ENCODE data around the gene CRIP1. TPM values are rescaled to one million over a fixed set of nuclear protein-coding genes. Genes with fewer than 3 reads are reported as not detected.

Gene CRIP1
- total RNA-seq, 2 donors from 2014 or later: 97.1 to 220 TPM

DNA sequence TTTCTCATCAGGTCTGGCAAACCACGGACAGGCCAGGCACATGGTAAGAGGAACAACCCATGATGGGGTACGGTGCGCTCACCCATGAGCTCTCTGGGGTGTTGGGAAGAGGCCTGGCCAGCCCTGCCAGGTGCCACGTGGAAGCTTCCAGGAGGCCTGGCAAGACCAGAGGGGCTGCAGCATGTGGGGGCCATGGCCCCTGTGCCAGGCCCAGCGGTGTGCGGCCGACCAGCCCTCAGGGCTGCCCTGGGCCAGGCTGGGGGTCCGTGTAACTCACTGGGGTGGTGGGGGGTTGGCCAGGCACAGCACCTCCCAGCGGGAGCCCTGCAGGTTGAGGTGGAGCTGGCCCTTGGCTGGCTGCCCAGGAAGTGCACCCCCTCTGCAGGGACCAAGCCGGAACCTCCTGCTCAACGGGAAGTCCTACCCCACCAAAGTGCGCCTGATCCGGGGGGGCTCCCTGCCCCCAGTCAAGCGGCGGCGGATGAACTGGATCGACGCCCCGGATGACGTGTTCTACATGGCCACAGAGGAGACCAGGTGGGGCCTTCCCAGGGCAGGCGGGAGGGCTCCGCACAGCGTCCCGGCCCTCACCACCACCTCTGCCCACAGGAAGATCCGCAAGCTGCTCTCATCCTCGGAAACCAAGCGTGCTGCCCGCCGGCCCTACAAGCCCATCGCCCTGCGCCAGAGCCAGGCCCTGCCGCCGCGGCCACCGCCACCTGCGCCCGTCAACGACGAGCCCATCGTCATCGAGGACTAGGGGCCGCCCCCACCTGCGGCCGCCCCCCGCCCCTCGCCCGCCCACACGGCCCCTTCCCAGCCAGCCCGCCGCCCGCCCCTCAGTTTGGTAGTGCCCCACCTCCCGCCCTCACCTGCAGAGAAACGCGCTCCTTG, 17.0 kb upstream of the CRIP1 start:
- TF ChIP-seq, protein P1, sequence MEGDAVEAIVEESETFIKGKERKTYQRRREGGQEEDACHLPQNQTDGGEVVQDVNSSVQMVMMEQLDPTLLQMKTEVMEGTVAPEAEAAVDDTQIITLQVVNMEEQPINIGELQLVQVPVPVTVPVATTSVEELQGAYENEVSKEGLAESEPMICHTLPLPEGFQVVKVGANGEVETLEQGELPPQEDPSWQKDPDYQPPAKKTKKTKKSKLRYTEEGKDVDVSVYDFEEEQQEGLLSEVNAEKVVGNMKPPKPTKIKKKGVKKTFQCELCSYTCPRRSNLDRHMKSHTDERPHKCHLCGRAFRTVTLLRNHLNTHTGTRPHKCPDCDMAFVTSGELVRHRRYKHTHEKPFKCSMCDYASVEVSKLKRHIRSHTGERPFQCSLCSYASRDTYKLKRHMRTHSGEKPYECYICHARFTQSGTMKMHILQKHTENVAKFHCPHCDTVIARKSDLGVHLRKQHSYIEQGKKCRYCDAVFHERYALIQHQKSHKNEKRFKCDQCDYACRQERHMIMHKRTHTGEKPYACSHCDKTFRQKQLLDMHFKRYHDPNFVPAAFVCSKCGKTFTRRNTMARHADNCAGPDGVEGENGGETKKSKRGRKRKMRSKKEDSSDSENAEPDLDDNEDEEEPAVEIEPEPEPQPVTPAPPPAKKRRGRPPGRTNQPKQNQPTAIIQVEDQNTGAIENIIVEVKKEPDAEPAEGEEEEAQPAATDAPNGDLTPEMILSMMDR (IDR thresholded peaks at IDR 0.05): no peak
- Histone ChIP-seq H3K4me1 (peaks cover 7% of the 10 kb centered on the region), H3K36me3 (no peaks in the 10 kb centered on the region), H3K9me3 (no peaks in the 10 kb centered on the region), H3K4me3 (no peak overlapping the region), H3K27me3 (peaks cover 9% of the 10 kb centered on the region), H3K27ac (no peak overlapping the region), H3K9ac (ENCODE audit: low read depth in 2 of 2, low read length in 2 of 2) (no peak overlapping the region)
- no peak for DNase-seq
- intact Hi-C loops (cut with DNase I): no loop called here

DNA sequence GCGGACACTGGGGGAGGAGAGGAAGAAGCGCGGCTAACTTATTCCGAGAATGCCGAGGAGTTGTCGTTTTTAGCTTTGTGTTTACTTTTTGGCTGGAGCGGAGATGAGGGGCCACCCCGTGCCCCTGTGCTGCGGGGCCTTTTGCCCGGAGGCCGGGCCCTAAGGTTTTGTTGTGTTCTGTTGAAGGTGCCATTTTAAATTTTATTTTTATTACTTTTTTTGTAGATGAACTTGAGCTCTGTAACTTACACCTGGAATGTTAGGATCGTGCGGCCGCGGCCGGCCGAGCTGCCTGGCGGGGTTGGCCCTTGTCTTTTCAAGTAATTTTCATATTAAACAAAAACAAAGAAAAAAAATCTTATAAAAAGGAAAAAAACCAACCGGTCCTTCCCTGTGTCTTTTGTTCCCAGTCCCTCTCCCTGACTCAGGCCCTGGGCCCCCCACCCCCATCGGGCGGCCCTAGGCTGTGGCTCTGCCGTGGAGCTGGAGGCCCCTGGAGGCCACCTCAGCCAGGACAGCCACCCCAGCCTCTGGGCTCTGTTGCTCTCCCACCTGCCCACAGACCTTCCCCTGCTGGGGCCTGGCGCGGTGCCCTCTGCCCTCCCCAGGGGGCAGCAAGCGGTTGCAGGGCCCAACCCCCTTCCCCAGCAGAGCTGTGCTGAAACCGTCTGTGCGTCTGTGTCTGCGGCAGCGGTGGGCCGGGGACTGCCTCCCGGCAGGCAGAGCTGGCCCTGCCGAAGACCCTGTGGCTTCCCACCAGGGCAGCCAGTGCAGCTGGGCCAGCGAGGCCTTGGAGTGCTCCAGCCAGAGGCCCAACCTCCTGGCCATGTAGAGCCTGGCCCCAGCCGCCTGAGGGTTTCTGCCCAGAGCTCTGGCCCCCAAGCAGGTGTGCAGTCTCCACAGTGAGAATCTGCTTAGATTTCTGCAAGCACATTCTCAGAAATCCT, 16.1 kb upstream of the CRIP1 start:
- Histone ChIP-seq H3K9ac (ENCODE audit: low read depth in 2 of 2, low read length in 2 of 2) (no peak overlapping the region), H3K27me3 (peaks cover 19% of the 10 kb centered on the region), H3K36me3 (no peaks in the 10 kb centered on the region), H3K9me3 (no peaks in the 10 kb centered on the region), H3K27ac (no peak overlapping the region), H3K4me3 (no peak overlapping the region), H3K4me1 (peaks cover 7% of the 10 kb centered on the region)
- no peak for DNase-seq
- TF ChIP-seq, protein P1 (IDR thresholded peaks at IDR 0.05): no peak
- intact Hi-C loops (cut with DNase I): no loop called here

DNA sequence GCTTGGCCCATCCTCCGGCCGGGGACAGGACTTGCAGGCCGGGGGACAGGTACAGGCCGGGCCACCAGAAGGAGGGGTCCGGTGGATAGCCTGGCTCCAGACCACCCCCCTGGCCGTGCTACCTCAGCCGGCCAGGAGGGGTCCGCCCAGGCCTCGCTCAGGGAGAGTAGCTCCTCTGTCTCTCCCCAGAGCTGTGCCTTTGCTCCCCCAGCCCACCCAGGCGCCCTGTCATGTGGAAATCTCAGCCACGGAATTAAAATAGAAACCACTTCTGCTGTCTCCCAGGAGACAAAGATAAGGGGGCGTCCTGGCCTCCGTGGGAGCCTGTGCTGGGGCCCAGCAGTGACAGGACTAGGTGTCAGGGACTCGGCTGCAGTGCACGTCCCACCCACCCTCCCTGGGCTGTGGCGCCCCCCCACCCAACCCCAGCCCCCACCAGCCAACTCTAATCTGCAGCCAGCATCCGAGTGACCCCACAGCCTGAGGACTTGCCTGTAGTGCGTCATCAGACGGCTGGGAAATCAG, 15.3 kb upstream of the CRIP1 start:
- Histone ChIP-seq H3K27me3 (peaks cover 26% of the 10 kb centered on the region), H3K36me3 (no peaks in the 10 kb centered on the region), H3K27ac (no peak overlapping the region), H3K4me1 (peaks cover 7% of the 10 kb centered on the region), H3K4me3 (no peak overlapping the region), H3K9me3 (no peaks in the 10 kb centered on the region), H3K9ac (ENCODE audit: low read depth in 2 of 2, low read length in 2 of 2) (no peak overlapping the region)
- no peak for DNase-seq
- TF ChIP-seq, protein P1 (IDR thresholded peaks at IDR 0.05): no peak
- intact Hi-C loops (cut with DNase I): no loop called here

DNA sequence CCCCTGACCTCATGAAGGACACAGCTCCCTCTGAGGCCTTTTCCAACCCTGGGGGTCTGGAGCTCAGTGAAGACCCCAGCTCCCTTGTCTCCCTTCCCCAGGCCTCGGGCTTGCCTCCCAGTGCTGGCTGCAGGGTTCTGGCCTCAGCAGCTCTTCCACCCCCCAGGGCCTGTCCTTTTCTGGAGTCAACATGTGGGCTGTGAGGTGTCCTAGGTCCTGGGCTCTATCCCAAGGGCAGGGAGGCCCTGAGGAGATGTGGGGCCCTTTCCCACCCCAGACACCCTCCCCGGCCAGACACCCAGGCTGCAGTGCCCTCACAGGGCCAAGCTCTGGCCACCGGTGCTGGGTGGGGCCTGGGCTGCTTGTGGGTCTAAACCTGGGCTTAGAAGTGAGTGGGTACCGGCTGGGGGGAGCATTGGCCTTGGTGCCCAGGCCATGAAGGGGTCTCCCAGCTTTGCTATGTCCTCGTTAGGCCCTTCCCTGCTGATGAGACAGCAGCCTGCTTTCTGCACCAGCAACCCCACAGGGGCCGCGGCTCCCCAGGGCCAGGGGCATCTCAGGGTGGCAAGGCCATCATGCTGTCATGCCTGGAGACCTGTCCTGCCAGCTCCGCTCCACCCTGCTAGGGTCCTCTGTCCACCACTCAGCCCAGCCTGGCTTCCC, 14.7 kb upstream of the CRIP1 start:
- Histone ChIP-seq H3K27ac (no peak overlapping the region), H3K4me3 (no peak overlapping the region), H3K36me3 (no peaks in the 10 kb centered on the region), H3K9ac (ENCODE audit: low read depth in 2 of 2, low read length in 2 of 2) (no peak overlapping the region), H3K4me1 (peaks cover 7% of the 10 kb centered on the region), H3K9me3 (no peaks in the 10 kb centered on the region), H3K27me3 (peaks cover 32% of the 10 kb centered on the region)
- TF ChIP-seq, protein P1 (IDR thresholded peaks at IDR 0.05): no peak
- intact Hi-C loops (cut with DNase I): no loop called here
- DNase-seq: no peak

DNA sequence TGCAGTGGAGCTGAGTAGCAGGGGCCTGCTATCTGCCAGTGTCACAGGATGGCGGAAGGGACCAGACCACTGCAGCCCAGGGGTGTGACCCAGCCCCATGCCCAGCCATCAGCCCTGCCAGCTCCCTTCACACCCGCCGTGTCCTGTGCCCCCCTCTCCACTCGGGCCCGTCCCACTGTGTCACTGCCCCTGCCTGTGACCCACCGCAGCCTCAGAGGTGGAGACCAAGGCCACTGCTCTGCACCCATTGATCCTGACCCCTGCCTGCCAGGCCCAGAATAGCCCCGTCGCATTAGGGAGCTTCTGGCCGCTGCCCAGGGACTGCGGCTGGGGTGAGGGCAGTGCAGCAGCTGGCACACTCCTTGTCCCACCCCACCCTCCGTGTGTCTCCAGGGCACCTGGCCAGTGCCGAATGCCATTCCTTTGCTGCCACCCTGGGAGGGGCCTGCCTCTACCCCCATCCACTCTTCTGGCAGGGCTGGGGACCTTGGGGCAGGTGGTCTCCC, 14.1 kb upstream of the CRIP1 start:
- no peak for DNase-seq
- Histone ChIP-seq H3K27ac (no peak overlapping the region), H3K36me3 (no peaks in the 10 kb centered on the region), H3K9ac (ENCODE audit: low read depth in 2 of 2, low read length in 2 of 2) (no peak overlapping the region), H3K4me1 (peaks cover 7% of the 10 kb centered on the region), H3K9me3 (no peaks in the 10 kb centered on the region), H3K27me3 (peaks cover 34% of the 10 kb centered on the region), H3K4me3 (no peak overlapping the region)
- TF ChIP-seq, protein P1 (IDR thresholded peaks at IDR 0.05): no peak
- intact Hi-C loops (cut with DNase I): no loop called here
